SK-N-SH treated with all-trans-retinoic acid at 6 μM for 48 hours (cell line): ENCODE results near the gene TTLL10.

ENCODE experiments used
- ATAC-seq: fragments of 200-7000 bp; cut with Tn5 transposase; 3 replicates; pipeline ENCODE4 v1.9.1; 2020; ENCODE audit warnings: mild to moderate bottlenecking, moderate library complexity
- ARNTL ChIP-seq: fragments of 450-650 bp; formaldehyde crosslinking; IDR thresholded peaks from 2 replicates; pipeline ENCODE4 v1.5.0; 2020; ENCODE audit warnings: low read depth, mild to moderate bottlenecking, moderate library complexity, borderline replicate concordance
- BACH2 ChIP-seq: fragments of 250-450 bp; sonication (Bioruptor Pico); IDR thresholded peaks from 2 replicates; pipeline ENCODE4 v1.9.0; 2021; ENCODE audit warnings: mild to moderate bottlenecking, borderline replicate concordance
- ESRRG ChIP-seq: fragments of 250-450 bp; sonication (Bioruptor Pico); IDR thresholded peaks from 2 replicates; pipeline ENCODE4 v1.6.1; 2021; ENCODE audit warnings: mild to moderate bottlenecking
- GLIS3 ChIP-seq: fragments of 250-450 bp; sonication (Bioruptor Pico); IDR thresholded peaks from 2 replicates; pipeline ENCODE4 v1.5.0; 2020; ENCODE audit warnings: mild to moderate bottlenecking, moderate library complexity
- ISL1 ChIP-seq: fragments of 250-450 bp; sonication (Bioruptor Pico); IDR thresholded peaks from 2 replicates; pipeline ENCODE4 v2.1.2; 2022; ENCODE audit warnings: mild to moderate bottlenecking, moderate library complexity
- OSR1 ChIP-seq: fragments of 250-450 bp; sonication (Bioruptor Pico); IDR thresholded peaks from 2 replicates; pipeline ENCODE4 v1.8.0; 2022; ENCODE audit warnings: moderate library complexity, mild to moderate bottlenecking, inconsistent platforms
- PPARA ChIP-seq: fragments of 250-450 bp; sonication (Bioruptor Pico); IDR thresholded peaks from 2 replicates; pipeline ENCODE4 v1.5.0; 2020; ENCODE audit warnings: mild to moderate bottlenecking, borderline replicate concordance
- RARB ChIP-seq: fragments of 250-450 bp; sonication (Bioruptor Pico); IDR thresholded peaks from 2 replicates; pipeline ENCODE4 v1.8.0; 2021; ENCODE audit warnings: mild to moderate bottlenecking, moderate library complexity
- SNAI2 ChIP-seq: fragments of 250-450 bp; sonication (Bioruptor Pico); IDR thresholded peaks from 2 replicates; pipeline ENCODE4 v1.5.0; 2020; ENCODE audit warnings: mild to moderate bottlenecking, moderate library complexity
- TOX ChIP-seq: fragments of 250-450 bp; sonication (Bioruptor Pico); IDR thresholded peaks from 2 replicates; pipeline ENCODE4 v1.8.0; 2021; ENCODE audit warnings: mild to moderate bottlenecking, moderate library complexity, borderline replicate concordance
- ZC3H10 ChIP-seq: fragments of 250-450 bp; sonication (Bioruptor Pico); IDR thresholded peaks from 2 replicates; pipeline ENCODE4 v1.5.1; 2021; ENCODE audit warnings: mild to moderate bottlenecking, moderate library complexity
- ZFP3 ChIP-seq: fragments of 250-450 bp; sonication (Bioruptor Pico); IDR thresholded peaks from 2 replicates; pipeline ENCODE4 v1.5.0; 2020; ENCODE audit warnings: mild to moderate bottlenecking, moderate library complexity
- ZFP30 ChIP-seq: fragments of 450-650 bp; formaldehyde crosslinking; IDR thresholded peaks from 2 replicates; pipeline ENCODE4 v1.5.0; 2022; ENCODE audit warnings: mild to moderate bottlenecking, moderate library complexity
- ZNF565 ChIP-seq: fragments of 450-650 bp; formaldehyde crosslinking; conservative IDR thresholded peaks from 2 replicates; pipeline ENCODE4 v1.5.0; 2020; ENCODE audit warnings: low read depth, mild to moderate bottlenecking, moderate library complexity
- ZNF8 ChIP-seq: fragments of 450-650 bp; formaldehyde crosslinking; IDR thresholded peaks from 2 replicates; pipeline ENCODE4 v1.5.0; 2020; ENCODE audit warnings: mild to moderate bottlenecking, moderate library complexity
- TF ChIP-seq, protein P1 (sequence below): fragments of 250-450 bp; sonication (Bioruptor Pico); IDR thresholded peaks from 2 replicates; pipeline ENCODE4 v1.5.1; 2020; ENCODE audit warnings: low read depth, mild to moderate bottlenecking, moderate library complexity
- TF ChIP-seq, protein P2 (sequence below): fragments of 250-450 bp; sonication (Bioruptor Pico); IDR thresholded peaks from 2 replicates; pipeline ENCODE4 v1.8.0; 2020; ENCODE audit warnings: mild to moderate bottlenecking, moderate library complexity, borderline replicate concordance
- TF ChIP-seq, protein P3 (sequence below): fragments of 250-450 bp; sonication (Bioruptor Pico); IDR thresholded peaks from 2 replicates; pipeline ENCODE4 v1.5.0; 2020; ENCODE audit warnings: mild to moderate bottlenecking, moderate library complexity

Gene TTLL10

DNA sequence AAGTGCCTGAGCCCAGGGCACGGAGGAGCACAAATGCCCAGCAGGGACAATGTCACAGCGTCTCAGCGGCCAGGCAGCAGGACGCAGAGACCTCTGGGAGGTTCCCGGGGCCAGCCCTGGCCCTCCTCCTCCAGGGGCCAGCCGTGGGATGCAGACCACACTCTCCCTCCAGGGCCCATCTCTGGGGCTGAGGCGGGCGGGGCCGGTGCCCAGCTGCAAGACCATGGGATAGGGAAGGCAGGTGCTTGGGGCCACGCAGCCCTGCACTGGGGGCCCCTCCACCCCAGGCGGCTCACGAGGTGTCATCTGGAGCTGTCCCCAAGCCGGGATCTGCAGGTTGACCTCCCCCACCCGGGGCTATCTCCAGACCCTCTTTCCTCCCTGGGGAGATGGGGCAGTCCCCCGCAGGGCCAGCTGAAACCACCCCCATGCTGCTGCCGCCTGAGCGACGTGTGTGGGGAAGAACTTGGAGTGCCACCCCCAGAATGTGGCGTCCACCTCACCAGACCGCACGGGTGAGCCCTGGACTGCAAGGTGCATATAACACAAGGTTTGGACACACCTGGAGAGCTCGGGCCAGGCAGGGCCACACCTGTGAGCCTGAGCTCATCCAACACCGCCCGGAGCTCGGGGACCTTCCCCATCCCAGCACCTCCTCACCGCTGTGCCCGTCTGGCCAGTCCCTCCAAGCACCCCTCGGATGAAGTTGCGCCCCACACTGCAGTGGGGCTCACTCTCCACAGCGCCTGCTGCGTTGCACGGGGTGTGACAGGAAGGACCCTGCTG is 4.1 kb upstream of the TTLL10 start (continued):
- TF ChIP-seq, protein P1, sequence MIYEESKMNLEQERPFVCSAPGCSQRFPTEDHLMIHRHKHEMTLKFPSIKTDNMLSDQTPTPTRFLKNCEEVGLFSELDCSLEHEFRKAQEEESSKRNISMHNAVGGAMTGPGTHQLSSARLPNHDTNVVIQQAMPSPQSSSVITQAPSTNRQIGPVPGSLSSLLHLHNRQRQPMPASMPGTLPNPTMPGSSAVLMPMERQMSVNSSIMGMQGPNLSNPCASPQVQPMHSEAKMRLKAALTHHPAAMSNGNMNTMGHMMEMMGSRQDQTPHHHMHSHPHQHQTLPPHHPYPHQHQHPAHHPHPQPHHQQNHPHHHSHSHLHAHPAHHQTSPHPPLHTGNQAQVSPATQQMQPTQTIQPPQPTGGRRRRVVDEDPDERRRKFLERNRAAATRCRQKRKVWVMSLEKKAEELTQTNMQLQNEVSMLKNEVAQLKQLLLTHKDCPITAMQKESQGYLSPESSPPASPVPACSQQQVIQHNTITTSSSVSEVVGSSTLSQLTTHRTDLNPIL (CRISPR knock-in tag), result no peak
- TF ChIP-seq TOX (CRISPR knock-in tag), result no peak
- TF ChIP-seq ZNF8 (CRISPR knock-in tag), result no peak
- no peak for TF ChIP-seq ARNTL
- TF ChIP-seq RARB, result no peak
- no peak for TF ChIP-seq ZFP3
- TF ChIP-seq ZC3H10 (CRISPR knock-in tag), result no peak
- TF ChIP-seq SNAI2 (CRISPR knock-in tag), result no peak
- TF ChIP-seq ZFP30 (CRISPR knock-in tag), result no peak
- TF ChIP-seq GLIS3, result no peak
- TF ChIP-seq BACH2 (CRISPR knock-in tag), result no peak

DNA sequence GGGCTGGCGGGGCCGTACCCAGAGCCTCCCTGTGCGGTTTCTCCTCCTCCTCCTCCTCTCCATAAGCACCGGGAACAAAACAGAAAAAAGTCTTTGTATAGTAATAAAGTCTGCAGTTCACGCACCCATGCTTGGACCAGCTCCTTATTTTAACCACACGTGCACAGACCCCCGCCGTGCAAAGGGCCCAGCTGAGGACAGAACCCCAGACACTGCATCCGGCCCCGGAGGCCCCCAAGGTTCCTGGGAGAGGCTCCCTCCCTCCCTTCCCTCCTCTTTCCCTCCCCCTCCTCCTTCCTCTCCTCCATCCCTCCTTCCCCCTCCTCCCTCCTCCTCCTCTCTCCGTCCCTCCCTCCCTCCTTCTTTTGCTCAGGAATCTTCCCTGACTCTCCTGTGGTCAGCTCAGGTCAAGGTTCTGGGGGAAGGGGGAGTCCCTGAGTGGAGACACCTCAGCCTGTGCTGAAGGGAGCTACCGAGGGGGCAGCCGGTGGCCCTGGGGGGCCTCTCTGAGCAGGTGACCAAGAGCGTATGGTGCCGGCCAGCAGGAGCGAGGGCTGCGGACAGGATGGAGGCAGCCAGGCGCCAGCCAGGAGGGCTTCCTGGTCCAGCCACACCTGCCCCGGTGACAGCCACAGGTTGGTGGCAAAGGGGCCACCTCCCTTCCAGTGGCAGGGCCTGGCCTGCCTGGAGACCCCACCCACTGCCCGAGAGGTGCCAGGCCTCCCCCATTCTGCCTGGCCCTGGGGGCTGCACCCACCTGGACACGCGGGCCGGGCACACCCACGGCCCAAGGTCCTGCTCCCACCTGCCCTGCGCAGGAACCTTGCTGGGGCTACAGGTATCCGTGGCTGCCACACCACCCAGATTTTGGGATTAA is 3.2 kb upstream of the TTLL10 start:
- no peak for ATAC-seq
- TF ChIP-seq RARB (no peak), PPARA (no peak), ISL1 (CRISPR knock-in tag) (no peak), ZNF565 (CRISPR knock-in tag) (no peak), ESRRG (CRISPR knock-in tag) (no peak), ARNTL (no peak), TOX (CRISPR knock-in tag) (no peak), GLIS3 (no peak), OSR1 (CRISPR knock-in tag) (no peak), ZNF8 (CRISPR knock-in tag) (no peak)
- TF ChIP-seq, protein P2, sequence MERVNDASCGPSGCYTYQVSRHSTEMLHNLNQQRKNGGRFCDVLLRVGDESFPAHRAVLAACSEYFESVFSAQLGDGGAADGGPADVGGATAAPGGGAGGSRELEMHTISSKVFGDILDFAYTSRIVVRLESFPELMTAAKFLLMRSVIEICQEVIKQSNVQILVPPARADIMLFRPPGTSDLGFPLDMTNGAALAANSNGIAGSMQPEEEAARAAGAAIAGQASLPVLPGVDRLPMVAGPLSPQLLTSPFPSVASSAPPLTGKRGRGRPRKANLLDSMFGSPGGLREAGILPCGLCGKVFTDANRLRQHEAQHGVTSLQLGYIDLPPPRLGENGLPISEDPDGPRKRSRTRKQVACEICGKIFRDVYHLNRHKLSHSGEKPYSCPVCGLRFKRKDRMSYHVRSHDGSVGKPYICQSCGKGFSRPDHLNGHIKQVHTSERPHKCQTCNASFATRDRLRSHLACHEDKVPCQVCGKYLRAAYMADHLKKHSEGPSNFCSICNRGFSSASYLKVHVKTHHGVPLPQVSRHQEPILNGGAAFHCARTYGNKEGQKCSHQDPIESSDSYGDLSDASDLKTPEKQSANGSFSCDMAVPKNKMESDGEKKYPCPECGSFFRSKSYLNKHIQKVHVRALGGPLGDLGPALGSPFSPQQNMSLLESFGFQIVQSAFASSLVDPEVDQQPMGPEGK (CRISPR knock-in tag), result no peak

DNA sequence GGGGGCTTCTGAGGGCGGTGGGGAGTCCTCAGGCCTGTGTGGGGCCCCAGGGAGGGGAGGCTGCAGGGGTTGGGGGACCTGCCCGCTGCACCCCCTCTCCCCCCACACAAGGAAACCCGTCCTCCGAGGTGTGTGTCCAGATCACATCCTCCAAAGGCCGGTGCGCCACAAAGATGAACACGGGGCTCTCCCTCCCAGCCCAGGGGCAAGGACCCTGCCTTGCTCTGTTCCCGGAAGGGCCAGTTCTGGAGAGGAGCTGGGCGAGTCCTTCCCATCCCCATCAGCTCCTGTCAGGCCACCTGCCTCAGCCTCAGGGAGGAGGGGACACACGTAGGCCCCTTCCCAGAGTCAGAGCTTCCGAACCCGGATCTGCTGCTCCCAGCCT is 2.5 kb upstream of the TTLL10 start:
- no peak for ATAC-seq
- TF ChIP-seq, protein P3, sequence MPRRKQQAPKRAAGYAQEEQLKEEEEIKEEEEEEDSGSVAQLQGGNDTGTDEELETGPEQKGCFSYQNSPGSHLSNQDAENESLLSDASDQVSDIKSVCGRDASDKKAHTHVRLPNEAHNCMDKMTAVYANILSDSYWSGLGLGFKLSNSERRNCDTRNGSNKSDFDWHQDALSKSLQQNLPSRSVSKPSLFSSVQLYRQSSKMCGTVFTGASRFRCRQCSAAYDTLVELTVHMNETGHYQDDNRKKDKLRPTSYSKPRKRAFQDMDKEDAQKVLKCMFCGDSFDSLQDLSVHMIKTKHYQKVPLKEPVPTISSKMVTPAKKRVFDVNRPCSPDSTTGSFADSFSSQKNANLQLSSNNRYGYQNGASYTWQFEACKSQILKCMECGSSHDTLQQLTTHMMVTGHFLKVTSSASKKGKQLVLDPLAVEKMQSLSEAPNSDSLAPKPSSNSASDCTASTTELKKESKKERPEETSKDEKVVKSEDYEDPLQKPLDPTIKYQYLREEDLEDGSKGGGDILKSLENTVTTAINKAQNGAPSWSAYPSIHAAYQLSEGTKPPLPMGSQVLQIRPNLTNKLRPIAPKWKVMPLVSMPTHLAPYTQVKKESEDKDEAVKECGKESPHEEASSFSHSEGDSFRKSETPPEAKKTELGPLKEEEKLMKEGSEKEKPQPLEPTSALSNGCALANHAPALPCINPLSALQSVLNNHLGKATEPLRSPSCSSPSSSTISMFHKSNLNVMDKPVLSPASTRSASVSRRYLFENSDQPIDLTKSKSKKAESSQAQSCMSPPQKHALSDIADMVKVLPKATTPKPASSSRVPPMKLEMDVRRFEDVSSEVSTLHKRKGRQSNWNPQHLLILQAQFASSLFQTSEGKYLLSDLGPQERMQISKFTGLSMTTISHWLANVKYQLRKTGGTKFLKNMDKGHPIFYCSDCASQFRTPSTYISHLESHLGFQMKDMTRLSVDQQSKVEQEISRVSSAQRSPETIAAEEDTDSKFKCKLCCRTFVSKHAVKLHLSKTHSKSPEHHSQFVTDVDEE, result no peak
- no peak for TF ChIP-seq ZNF8 (CRISPR knock-in tag)
- TF ChIP-seq BACH2 (CRISPR knock-in tag), result no peak
- TF ChIP-seq PPARA, result no peak
- no peak for TF ChIP-seq GLIS3
- TF ChIP-seq ARNTL, result no peak

DNA sequence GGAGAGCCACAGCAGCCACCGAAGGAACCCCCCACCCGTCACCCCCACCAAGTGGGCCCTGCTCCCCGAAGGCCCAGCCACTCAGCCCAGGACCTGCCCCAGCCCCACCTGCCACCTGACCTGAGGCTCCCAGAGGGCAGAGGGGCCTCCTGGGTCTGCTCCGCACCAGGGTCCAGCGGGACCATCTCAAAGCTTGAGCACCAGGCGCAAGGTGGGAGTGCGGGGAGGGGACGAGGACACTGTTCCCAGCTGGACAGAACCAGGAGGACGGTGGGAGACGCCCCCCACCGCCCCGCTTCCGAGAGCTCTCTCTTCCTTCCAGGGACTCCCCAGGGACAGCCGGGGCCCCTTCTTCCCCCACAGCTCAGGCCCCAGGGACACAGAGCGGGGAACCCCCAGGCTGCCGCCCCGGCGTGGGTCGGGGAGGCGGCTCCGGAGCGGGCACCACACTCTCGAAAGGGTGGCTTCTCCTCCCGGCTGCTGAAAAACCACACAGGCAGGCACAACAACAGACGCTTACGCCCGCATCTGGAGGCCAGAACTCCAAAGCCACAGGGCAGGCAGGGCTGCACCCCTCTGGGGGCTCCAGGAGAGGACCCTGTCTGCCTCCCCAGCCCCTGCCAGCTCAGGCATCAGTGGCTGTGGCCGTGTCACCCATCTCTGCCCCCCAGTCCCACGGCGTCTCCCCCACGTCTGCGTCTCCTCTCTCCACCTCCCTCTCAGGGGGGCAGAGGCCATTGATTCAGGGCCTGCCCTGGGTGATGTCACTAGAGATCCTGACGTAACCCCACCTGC is 1.9 kb upstream of the TTLL10 start:
- ATAC-seq, result no peak
- no peak for TF ChIP-seq SNAI2 (CRISPR knock-in tag)
